ENCODE measurements around the gene BATF3. TPM values are rescaled to one million over a fixed set of nuclear protein-coding genes. Genes with fewer than 3 reads are reported as not detected.
"Not testable (repeated sequence)": the region's sequence is repeated elsewhere in the genome, so short reads cannot be mapped to it uniquely, and the experiment has no call there.

BATF3 gene
- total RNA-seq, 4 donors from 2014 or later: 0.83 to 2.3 (median 0.91) TPM; not detected in 1

GRCh38 chr1:212713465-212714136, 14.0 kb upstream of the BATF3 start:
- intact Hi-C loops (cut with DNase I): no loop called here
- WGBS, 2 donors: 73 to 79% methylated on average over 5 of the region's 5 CpGs
- Histone ChIP-seq H3K9me3 (no peaks in the 10 kb centered on the region), H3K4me1 (no peaks in the 10 kb centered on the region), H3K36me3 (no peaks in the 10 kb centered on the region), H3K27ac (no peak overlapping the region), H3K27me3 (no peaks in the 10 kb centered on the region), H3K4me3 (no peak overlapping the region)
- DNase-seq: no peak
- no peak for TF ChIP-seq CTCF (IDR thresholded peaks at IDR 0.05)

GRCh38 chr1:212712451-212713303, 13.0 kb upstream of the BATF3 start:
- no peak for DNase-seq
- Histone ChIP-seq H3K27ac (no peak overlapping the region), H3K36me3 (no peaks in the 10 kb centered on the region), H3K9me3 (no peaks in the 10 kb centered on the region), H3K27me3 (no peaks in the 10 kb centered on the region), H3K4me3 (no peak overlapping the region), H3K4me1 (no peaks in the 10 kb centered on the region)
- intact Hi-C loops (cut with DNase I): no loop called here
- 52 to 63% methylated on average over 3 to 4 of the region's 4 CpGs for WGBS, 2 donors
- TF ChIP-seq POLR2A (IDR thresholded peaks at IDR 0.05): no peak
- TF ChIP-seq CTCF (IDR thresholded peaks at IDR 0.05): no peak

- H3K9me3 ChIP-seq; H3K36me3 ChIP-seq; H3K27me3 ChIP-seq; intact Hi-C loops (cut with DNase I); DNase-seq; H3K27ac ChIP-seq; H3K4me1 ChIP-seq; H3K4me3 ChIP-seq: not testable (repeated sequence)
- WGBS, 2 donors: 90 to 96% methylated on average over 6 to 8 of the region's 8 CpGs
Observed at GRCh38 chr1:212711974-212712373, 12.3 kb upstream of the BATF3 start.

GRCh38 chr1:212710566-212710965, 10.9 kb upstream of the BATF3 start:
- no peaks in the 10 kb centered on the region for H3K9me3 ChIP-seq
- H3K4me3 ChIP-seq: no peak overlapping the region
- TF ChIP-seq CTCF (IDR thresholded peaks at IDR 0.05) (no peak), POLR2A (IDR thresholded peaks at IDR 0.05) (no peak)
- H3K27me3 ChIP-seq: no peaks in the 10 kb centered on the region
- no peak for DNase-seq
- H3K36me3 ChIP-seq: no peaks in the 10 kb centered on the region
- no peak overlapping the region for H3K27ac ChIP-seq
- no peaks in the 10 kb centered on the region for H3K4me1 ChIP-seq
- intact Hi-C loops (cut with DNase I): no loop called here
- 75 to 77% methylated on average over 6 of the region's 6 CpGs for WGBS, 2 donors

- intact Hi-C loops (cut with DNase I): no loop called here
- TF ChIP-seq CTCF (IDR thresholded peaks at IDR 0.05): no peak
- TF ChIP-seq POLR2A (IDR thresholded peaks at IDR 0.05): no peak
- 80 to 84% methylated on average over 9 of the region's 9 CpGs for WGBS, 2 donors
- Histone ChIP-seq H3K9me3 (no peaks in the 10 kb centered on the region), H3K27ac (no peak overlapping the region), H3K27me3 (peaks cover 0 to 23% (median 0%) of the 10 kb centered on the region in 4 donors), H3K4me1 (peaks cover 9 to 25% (median 18%) of the 10 kb centered on the region in 3 donors), H3K36me3 (no peaks in the 10 kb centered on the region), H3K4me3 (no peak overlapping the region)
- no peak for DNase-seq
Observed at GRCh38 chr1:212703991-212704564, 4.4 kb upstream of the BATF3 start.
